GM21528 (cell line): ENCODE results near the gene PITX3.

ENCODE experiments used
- ATAC-seq: cut with Tn5 transposase; IDR thresholded peaks from one replicate; pipeline ENCODE4 v1.9.1; 2021; ENCODE audit warnings: mild to moderate bottlenecking, moderate library complexity; ENCODE audit not compliant: unreplicated experiment, low FRiP score

The PITX3 gene

GRCh38 chr10:102185811-102186527, 55.3 kb downstream of the PITX3 start:
- no peak for ATAC-seq

GRCh38 chr10:102185272-102185671, 56.0 kb downstream of the PITX3 start:
- no peak for ATAC-seq

- ATAC-seq = no peak
Observed at GRCh38 chr10:102184606-102185005, 56.7 kb downstream of the PITX3 start.
